Measurements from ENCODE around the gene WBP1.

WBP1 gene

GRCh38 chr2:74444498-74445318 is 13.5 kb upstream of the WBP1 start:
- no peak overlapping the region for H3K4me3 ChIP-seq (ENCODE audit: low read length)
- DNase-seq (ENCODE audit: low read depth): no peak
- no peak for TF ChIP-seq CTCF (conservative IDR thresholded peaks at IDR 0.05; ENCODE audit: low read depth, low read length)

- no peak for DNase-seq (ENCODE audit: low read depth)
- no peak overlapping the region for H3K4me3 ChIP-seq (ENCODE audit: low read length)
- no peak for TF ChIP-seq CTCF (conservative IDR thresholded peaks at IDR 0.05; ENCODE audit: low read depth, low read length)
Measured at GRCh38 chr2:74447230-74447999, 10.8 kb upstream of the WBP1 start.

- no peak for DNase-seq (ENCODE audit: low read depth)
- TF ChIP-seq CTCF (conservative IDR thresholded peaks at IDR 0.05; ENCODE audit: low read depth, low read length): no peak
- H3K4me3 ChIP-seq (ENCODE audit: low read length): no peak overlapping the region
Measured at GRCh38 chr2:74448771-74449170, 9.5 kb upstream of the WBP1 start.

- no peak overlapping the region for H3K4me3 ChIP-seq (ENCODE audit: low read length)
- DNase-seq (ENCODE audit: low read depth): no peak
- TF ChIP-seq CTCF (conservative IDR thresholded peaks at IDR 0.05; ENCODE audit: low read depth, low read length): no peak
Measured at GRCh38 chr2:74450570-74451190, 7.6 kb upstream of the WBP1 start.

- peak; percentile 92 for DNase-seq (ENCODE audit: low read depth)
- H3K4me3 ChIP-seq (ENCODE audit: low read length): peak within 1 kb of the TSS; percentile 96
- no peak for TF ChIP-seq CTCF (conservative IDR thresholded peaks at IDR 0.05; ENCODE audit: low read depth, low read length)
Measured at GRCh38 chr2:74454654-74455511, 3.4 kb upstream of the WBP1 start, which contains the start of gene INO80B. TSS of gene INO80B (plus strand) at chr2:74455087. CDS start at chr2:74455117, 30 bp downstream.

- TF ChIP-seq CTCF (conservative IDR thresholded peaks at IDR 0.05; ENCODE audit: low read depth, low read length): no peak
- DNase-seq (ENCODE audit: low read depth): no peak
- peak overlapping the region; percentile 77 for H3K4me3 ChIP-seq (ENCODE audit: low read length)
Measured at GRCh38 chr2:74457129-74457548, 1.1 kb upstream of the WBP1 start.
